OCI-LY3 (cell line): Measurements from ENCODE around the gene SIN3A.
A peak's percentile ranks its signal among the peaks of the same experiment; 100 is the strongest.

Experiments
- H2AFZ ChIP-seq: fragments of 200-600, 300-600 bp; shearing (Covaris generic); 2 replicates; pipeline ENCODE4 v1.6.0; 2014; ENCODE audit warnings: antibody characterized with exemption, low read depth, low read length
- H3K27ac ChIP-seq: fragments of 200-600, 300-600 bp; sonication (generic); 2 replicates; pipeline ENCODE4 v1.5.1; 2014; ENCODE audit warnings: mild to moderate bottlenecking, low read length, moderate library complexity, mixed read lengths
- H3K27me3 ChIP-seq: fragments of 200-600, 300-600 bp; sonication (generic); 2 replicates; pipeline ENCODE4 v1.6.1; 2014; ENCODE audit warnings: low read depth, low read length, mixed read lengths
- H3K36me3 ChIP-seq: fragments of 200-600, 300-600 bp; sonication (generic); replicated peaks from 2 replicates; pipeline ENCODE3; 2014; ENCODE audit warnings: low read depth, low read length, mixed read lengths
- H3K4me1 ChIP-seq: fragments of 300-600, 200-600 bp; sonication (generic); 2 replicates; pipeline ENCODE4 v1.6.1; 2014; ENCODE audit warnings: low read length, mixed read lengths
- H3K4me2 ChIP-seq: fragments of 200-600, 300-600 bp; sonication (generic); 2 replicates; pipeline ENCODE4 v1.6.1; 2014; ENCODE audit warnings: low read length, mixed read lengths
- H3K4me3 ChIP-seq: fragments of 300-600, 200-600 bp; sonication (generic); 2 replicates; pipeline ENCODE4 v1.5.1; 2014; ENCODE audit warnings: antibody characterized with exemption, mild to moderate bottlenecking, low read length, moderate library complexity
- H3K79me2 ChIP-seq: fragments of 300-600, 200-600 bp; shearing (Covaris generic); 2 replicates; pipeline ENCODE4 v1.6.1; 2014; ENCODE audit warnings: mild to moderate bottlenecking, low read length, mixed read lengths
- H3K9ac ChIP-seq: fragments of 300-600, 200-600 bp; shearing (Covaris generic); 2 replicates; pipeline ENCODE4 v1.6.0; 2014; ENCODE audit warnings: mild to moderate bottlenecking, low read length, moderate library complexity
- H3K9me3 ChIP-seq: fragments of 200-600, 300-600 bp; shearing (Covaris generic); 2 replicates; pipeline ENCODE4 v1.6.1; 2014; ENCODE audit warnings: low read length, mixed read lengths; ENCODE audit not compliant: insufficient read depth
- H4K20me1 ChIP-seq: fragments of 200-600, 300-600 bp; sonication (generic); 2 replicates; pipeline ENCODE4 v1.6.1; 2016; ENCODE audit warnings: low read length, mixed read lengths; ENCODE audit not compliant: insufficient read depth
- EZH2phosphoT487 ChIP-seq: fragments of 200-600 bp; shearing (Covaris generic); IDR thresholded peaks from 2 replicates; pipeline ENCODE4 v1.6.1; 2018; ENCODE audit warnings: antibody characterized with exemption, mixed run types, low read depth
- TF ChIP-seq, protein P1 (sequence below): fragments of 200-600, 300-600 bp; sonication (generic); IDR thresholded peaks from 2 replicates; pipeline ENCODE4 v1.5.1; 2014; ENCODE audit warnings: antibody characterized with exemption, low read length, low read depth

Gene SIN3A

DNA sequence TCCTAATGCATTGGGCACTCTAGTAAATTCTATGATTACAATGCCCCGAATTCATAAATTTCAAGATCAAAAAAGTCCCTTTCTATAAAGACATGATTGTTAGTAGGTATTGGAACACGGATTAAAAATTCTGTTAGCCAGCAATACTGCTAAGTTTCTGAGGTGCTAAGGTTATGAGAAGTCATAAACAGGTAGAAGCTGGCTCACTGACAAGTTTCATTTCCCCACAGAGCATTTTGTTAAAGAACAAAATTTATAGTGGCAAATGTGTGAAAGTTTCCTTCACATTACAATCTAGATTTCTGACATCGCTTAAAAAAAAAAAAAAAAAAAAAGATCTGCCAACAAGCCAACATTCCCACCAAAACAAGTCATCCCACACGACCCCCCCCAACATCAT, 70.7 kb downstream of the SIN3A start:
- no peak overlapping the region for H3K4me3 ChIP-seq
- peaks cover 22% of the 10 kb centered on the region for H3K4me1 ChIP-seq
- H2AFZ ChIP-seq, result no peak overlapping the region
- H3K9ac ChIP-seq, result no peak overlapping the region
- TF ChIP-seq, protein P1, sequence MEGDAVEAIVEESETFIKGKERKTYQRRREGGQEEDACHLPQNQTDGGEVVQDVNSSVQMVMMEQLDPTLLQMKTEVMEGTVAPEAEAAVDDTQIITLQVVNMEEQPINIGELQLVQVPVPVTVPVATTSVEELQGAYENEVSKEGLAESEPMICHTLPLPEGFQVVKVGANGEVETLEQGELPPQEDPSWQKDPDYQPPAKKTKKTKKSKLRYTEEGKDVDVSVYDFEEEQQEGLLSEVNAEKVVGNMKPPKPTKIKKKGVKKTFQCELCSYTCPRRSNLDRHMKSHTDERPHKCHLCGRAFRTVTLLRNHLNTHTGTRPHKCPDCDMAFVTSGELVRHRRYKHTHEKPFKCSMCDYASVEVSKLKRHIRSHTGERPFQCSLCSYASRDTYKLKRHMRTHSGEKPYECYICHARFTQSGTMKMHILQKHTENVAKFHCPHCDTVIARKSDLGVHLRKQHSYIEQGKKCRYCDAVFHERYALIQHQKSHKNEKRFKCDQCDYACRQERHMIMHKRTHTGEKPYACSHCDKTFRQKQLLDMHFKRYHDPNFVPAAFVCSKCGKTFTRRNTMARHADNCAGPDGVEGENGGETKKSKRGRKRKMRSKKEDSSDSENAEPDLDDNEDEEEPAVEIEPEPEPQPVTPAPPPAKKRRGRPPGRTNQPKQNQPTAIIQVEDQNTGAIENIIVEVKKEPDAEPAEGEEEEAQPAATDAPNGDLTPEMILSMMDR, result no peak
- no peak for TF ChIP-seq EZH2phosphoT487
- H3K4me2 ChIP-seq, result no peak overlapping the region
- H3K27ac ChIP-seq, result no peak overlapping the region
- H3K79me2 ChIP-seq, result no peaks in the 10 kb centered on the region
- H3K9me3 ChIP-seq, result no peaks in the 10 kb centered on the region
- H3K27me3 ChIP-seq, result no peaks in the 10 kb centered on the region
- 0 out of 2 replicates have a peak, but pooled peaks cover 5% of the 10 kb centered on the region for H4K20me1 ChIP-seq
- peaks cover 53% of the 10 kb centered on the region for H3K36me3 ChIP-seq

DNA sequence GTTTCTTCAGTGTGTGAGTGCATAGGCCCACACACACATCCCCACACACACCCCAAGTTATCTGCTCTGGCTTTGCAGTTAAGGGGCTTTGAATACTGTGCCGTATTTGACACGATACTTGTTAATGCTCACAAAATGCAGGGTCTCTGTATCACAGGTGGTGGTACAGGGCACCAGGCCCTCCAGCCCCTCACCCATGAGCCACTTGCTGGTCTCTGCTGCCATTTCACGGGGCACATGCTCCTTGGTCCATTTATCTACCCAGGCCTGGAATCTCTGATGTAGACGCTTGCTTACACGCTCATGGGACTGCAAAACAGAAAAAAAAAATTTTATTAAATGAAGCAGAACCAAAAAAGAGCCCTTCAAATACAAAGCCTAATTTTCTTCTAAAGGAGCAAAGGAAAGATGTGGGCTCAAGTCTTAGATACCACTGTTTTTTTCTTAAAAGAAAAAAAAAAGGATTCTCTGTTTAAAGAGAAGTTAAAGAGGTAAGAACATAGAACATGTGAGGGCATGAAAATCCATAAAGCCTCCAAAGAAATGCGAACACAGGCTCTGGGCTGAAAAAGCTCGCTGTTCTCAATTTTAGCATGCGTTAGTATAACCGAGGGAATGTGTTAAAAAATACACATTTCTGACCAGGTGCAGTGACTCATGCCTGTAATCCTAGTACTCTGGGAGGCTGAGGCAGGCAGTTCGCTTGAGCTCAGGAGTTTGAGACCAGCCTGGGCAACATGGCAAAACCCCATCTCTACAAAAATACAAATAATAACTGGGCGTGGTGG, 79.4 kb downstream of the SIN3A start:
- Histone ChIP-seq H2AFZ (no peak overlapping the region), H3K36me3 (peaks cover 57% of the 10 kb centered on the region), H3K9ac (no peak overlapping the region), H4K20me1 (no peaks in the 10 kb centered on the region), H3K9me3 (no peaks in the 10 kb centered on the region), H3K27me3 (no peaks in the 10 kb centered on the region), H3K27ac (no peak overlapping the region), H3K79me2 (peaks cover 26% of the 10 kb centered on the region), H3K4me1 (peaks cover 16% of the 10 kb centered on the region), H3K4me2 (no peak overlapping the region), H3K4me3 (no peak overlapping the region)
- no peak for TF ChIP-seq EZH2phosphoT487
- TF ChIP-seq, protein P1, result no peak

DNA sequence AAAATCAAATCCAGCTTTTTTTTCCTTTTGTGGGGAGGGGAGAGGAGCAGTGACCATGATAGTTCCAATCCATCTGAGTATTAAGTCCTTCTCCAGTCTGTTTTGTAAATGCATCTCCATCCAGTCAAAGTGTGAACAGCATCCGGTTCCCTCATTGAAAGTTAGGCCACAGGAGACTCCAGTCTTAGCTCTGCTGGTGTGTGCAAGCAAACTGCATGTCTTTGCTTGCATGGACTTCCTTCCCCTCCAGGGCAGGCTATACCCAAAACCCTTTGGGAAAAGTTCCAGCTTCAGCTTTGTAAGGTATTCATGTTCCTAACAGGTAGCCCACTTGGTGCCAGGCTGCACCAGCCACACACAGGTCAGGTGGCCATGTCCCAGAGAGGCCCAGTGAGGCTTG, 80.0 kb downstream of the SIN3A start:
- Histone ChIP-seq H3K9me3 (no peaks in the 10 kb centered on the region), H3K9ac (no peak overlapping the region), H3K79me2 (peaks cover 26% of the 10 kb centered on the region), H2AFZ (no peak overlapping the region), H3K4me2 (no peak overlapping the region), H3K4me1 (peaks cover 16% of the 10 kb centered on the region), H3K36me3 (peaks cover 57% of the 10 kb centered on the region), H3K27me3 (no peaks in the 10 kb centered on the region), H3K27ac (no peak overlapping the region), H4K20me1 (no peaks in the 10 kb centered on the region), H3K4me3 (no peak overlapping the region)
- TF ChIP-seq, protein P1, result no peak
- no peak for TF ChIP-seq EZH2phosphoT487

DNA sequence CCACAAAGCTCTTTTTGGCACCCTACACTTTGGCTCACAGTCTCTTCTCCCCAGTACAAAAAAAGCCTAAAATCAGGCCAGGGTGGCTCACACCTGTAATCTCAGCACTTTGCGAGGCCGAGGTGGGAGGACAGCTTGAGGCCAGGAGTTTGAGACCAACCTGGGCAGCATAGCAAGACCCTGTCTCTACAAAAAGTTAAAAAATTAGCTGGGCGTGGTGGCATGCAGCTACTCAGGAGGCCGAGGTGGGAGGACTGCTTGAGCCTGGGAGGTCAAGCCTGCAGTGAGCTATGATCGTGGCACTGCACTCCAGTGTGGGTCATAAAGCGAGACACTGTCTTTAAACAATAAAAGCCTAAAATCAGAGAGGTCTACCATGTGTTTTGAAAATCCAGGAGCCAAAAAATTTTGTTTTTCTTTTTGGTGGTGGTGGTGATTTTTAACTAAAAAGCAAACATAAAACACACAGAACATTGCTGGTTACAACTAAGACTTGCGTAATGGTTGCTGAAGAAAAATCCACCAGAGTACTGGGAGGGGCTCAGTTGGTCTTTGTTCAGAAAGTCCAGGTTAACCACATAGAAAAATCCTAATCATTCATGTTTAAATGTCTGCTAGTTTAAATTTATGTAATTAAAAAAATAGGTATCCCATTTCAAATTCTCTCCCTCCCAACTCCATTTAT, 81.5 kb downstream of the SIN3A start:
- Histone ChIP-seq H2AFZ (no peak overlapping the region), H3K4me3 (no peak overlapping the region), H3K9me3 (no peaks in the 10 kb centered on the region), H3K4me1 (peaks cover 16% of the 10 kb centered on the region), H3K79me2 (peaks cover 26% of the 10 kb centered on the region), H3K27ac (no peak overlapping the region), H3K4me2 (peak overlapping the region; percentile 92; the same call in 1 of the 2 replicates), H3K36me3 (peaks cover 44% of the 10 kb centered on the region), H4K20me1 (no peaks in the 10 kb centered on the region), H3K9ac (no peak overlapping the region), H3K27me3 (no peaks in the 10 kb centered on the region)
- TF ChIP-seq EZH2phosphoT487, result no peak
- TF ChIP-seq, protein P1, result no peak
